PC-3 (cell line): ENCODE measurements around the gene UNC119B.

Experiments
- EZH2 ChIP-seq: fragments of 300-600 bp; sonication (generic); IDR thresholded peaks from one replicate; pipeline ENCODE4 v1.6.1; 2017; ENCODE audit warnings: antibody characterized with exemption, mild to moderate bottlenecking, low read length; ENCODE audit not compliant: unreplicated experiment
- EZH2phosphoT487 ChIP-seq: fragments of 300-600 bp; sonication (generic); IDR thresholded peaks from 2 replicates; pipeline ENCODE4 v1.6.1; 2018; ENCODE audit warnings: mild to moderate bottlenecking, antibody characterized with exemption, low read length, borderline replicate concordance
- TF ChIP-seq, protein P1 (sequence below): fragments of 300-600 bp; sonication (generic); conservative IDR thresholded peaks from 2 replicates; pipeline ENCODE4 v1.5.1; 2017; ENCODE audit warnings: antibody characterized with exemption, low read depth, mild to moderate bottlenecking, low read length

DNA sequence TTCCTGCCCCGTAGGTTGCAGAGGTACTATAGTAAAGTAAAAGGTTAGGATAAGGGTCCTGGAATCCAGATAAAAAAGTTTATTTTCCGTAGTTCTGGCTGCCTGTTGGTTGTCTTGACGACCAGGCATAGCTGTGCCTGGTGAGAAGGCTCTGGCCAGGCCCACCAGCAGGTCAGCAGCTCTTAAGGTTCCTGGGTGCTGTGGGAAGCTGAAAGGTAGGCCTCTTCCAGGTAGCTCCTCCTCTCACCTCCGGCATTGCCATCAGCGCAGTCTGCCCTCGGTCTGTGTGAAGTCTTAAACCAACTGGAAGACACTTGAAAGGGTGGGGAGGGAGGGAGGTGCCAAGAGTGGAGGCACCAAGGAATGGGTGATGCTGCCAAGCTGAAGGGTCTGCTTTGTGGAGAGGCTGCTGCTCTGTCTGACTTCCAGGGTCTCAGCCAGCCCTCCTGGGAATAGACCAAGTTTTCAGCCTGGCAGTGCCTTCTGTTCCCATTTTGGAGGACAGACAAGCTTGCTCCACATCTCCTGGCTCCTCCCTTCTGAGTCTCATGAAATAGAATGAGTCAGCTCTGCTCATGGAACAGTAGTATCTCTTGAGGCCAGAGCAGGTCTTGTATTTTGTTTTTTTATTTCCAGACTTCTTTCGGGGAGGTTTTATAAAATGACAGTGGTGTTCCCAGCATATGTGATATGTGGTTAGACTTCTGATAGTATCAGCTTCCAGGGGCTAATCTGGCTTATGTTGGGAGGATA, 10.2 kb downstream of the UNC119B start:
- TF ChIP-seq, protein P1, sequence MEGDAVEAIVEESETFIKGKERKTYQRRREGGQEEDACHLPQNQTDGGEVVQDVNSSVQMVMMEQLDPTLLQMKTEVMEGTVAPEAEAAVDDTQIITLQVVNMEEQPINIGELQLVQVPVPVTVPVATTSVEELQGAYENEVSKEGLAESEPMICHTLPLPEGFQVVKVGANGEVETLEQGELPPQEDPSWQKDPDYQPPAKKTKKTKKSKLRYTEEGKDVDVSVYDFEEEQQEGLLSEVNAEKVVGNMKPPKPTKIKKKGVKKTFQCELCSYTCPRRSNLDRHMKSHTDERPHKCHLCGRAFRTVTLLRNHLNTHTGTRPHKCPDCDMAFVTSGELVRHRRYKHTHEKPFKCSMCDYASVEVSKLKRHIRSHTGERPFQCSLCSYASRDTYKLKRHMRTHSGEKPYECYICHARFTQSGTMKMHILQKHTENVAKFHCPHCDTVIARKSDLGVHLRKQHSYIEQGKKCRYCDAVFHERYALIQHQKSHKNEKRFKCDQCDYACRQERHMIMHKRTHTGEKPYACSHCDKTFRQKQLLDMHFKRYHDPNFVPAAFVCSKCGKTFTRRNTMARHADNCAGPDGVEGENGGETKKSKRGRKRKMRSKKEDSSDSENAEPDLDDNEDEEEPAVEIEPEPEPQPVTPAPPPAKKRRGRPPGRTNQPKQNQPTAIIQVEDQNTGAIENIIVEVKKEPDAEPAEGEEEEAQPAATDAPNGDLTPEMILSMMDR, result no peak
- no peak for TF ChIP-seq EZH2phosphoT487
- TF ChIP-seq EZH2, result no peak
